ENCODE measurements around the gene ATRNL1.

DNA sequence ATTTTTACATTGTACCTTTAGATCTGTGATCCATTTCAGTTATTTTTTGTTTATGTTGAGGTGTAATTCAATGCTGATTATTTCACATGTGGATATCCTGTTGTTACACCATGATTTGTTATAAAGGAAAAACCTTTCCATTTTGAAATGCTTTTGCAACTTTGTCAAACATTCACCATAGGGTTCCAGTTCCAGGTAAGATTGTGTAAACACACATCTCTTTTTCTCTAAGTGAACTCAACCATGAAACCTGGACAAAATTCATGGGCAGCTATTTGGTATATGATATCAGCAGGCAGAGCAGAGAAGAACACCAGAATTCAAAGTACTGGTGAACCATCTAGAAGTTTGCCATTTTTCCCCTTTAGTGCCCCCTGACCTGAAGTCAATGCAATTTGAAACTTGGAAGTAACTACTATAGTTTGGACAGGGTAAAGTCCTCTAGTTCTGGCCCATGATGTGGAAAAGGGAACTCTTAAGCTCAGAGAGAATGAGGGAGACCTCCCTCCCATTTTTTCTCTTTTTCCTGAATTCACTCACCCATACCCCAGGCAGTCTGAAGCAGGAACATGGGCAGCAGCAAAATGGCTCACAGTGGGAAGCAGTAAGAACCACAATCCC, 446.1 kb downstream of the ATRNL1 start:
- no peak for TF ChIP-seq EZH2phosphoT487 (IDR thresholded peaks at IDR 0.05; ENCODE audit: unreplicated experiment)
- TF ChIP-seq EZH2 (IDR thresholded peaks at IDR 0.05; ENCODE audit: low read depth, unreplicated experiment): no peak
- no peak for TF ChIP-seq CTCF (conservative IDR thresholded peaks at IDR 0.05; ENCODE audit: low read depth in 2 of 2)
- no peak for TF ChIP-seq CREB1 (CRISPR knock-in tag; IDR thresholded peaks at IDR 0.05; ENCODE audit: low read depth)
- TF ChIP-seq, protein P1, sequence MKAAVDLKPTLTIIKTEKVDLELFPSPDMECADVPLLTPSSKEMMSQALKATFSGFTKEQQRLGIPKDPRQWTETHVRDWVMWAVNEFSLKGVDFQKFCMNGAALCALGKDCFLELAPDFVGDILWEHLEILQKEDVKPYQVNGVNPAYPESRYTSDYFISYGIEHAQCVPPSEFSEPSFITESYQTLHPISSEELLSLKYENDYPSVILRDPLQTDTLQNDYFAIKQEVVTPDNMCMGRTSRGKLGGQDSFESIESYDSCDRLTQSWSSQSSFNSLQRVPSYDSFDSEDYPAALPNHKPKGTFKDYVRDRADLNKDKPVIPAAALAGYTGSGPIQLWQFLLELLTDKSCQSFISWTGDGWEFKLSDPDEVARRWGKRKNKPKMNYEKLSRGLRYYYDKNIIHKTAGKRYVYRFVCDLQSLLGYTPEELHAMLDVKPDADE (IDR thresholded peaks at IDR 0.05): no peak
- no peak for TF ChIP-seq POLR2AphosphoS5 (IDR thresholded peaks at IDR 0.05; ENCODE audit: low read depth)
- TF ChIP-seq JUNB (IDR thresholded peaks at IDR 0.05; ENCODE audit: unreplicated experiment): no peak
- no peak for TF ChIP-seq REST (IDR thresholded peaks at IDR 0.05; ENCODE audit: unreplicated experiment)
- TF ChIP-seq NANOG (IDR thresholded peaks at IDR 0.05; ENCODE audit: borderline replicate concordance): no peak
- TF ChIP-seq ZNF114 (CRISPR knock-in tag; IDR thresholded peaks at IDR 0.05): no peak

All from GM23338 (cell line).